ENCODE measurements around the gene PPP1R18. TPM values are rescaled to one million over a fixed set of nuclear protein-coding genes. Genes with fewer than 3 reads are reported as not detected.
"Not testable (repeated sequence)": the region's sequence is repeated elsewhere in the genome, so short reads cannot be mapped to it uniquely, and the experiment has no call there.

PPP1R18 gene
- total RNA-seq, 1 experiment from 2014 or later, result 48.2 TPM

DNA sequence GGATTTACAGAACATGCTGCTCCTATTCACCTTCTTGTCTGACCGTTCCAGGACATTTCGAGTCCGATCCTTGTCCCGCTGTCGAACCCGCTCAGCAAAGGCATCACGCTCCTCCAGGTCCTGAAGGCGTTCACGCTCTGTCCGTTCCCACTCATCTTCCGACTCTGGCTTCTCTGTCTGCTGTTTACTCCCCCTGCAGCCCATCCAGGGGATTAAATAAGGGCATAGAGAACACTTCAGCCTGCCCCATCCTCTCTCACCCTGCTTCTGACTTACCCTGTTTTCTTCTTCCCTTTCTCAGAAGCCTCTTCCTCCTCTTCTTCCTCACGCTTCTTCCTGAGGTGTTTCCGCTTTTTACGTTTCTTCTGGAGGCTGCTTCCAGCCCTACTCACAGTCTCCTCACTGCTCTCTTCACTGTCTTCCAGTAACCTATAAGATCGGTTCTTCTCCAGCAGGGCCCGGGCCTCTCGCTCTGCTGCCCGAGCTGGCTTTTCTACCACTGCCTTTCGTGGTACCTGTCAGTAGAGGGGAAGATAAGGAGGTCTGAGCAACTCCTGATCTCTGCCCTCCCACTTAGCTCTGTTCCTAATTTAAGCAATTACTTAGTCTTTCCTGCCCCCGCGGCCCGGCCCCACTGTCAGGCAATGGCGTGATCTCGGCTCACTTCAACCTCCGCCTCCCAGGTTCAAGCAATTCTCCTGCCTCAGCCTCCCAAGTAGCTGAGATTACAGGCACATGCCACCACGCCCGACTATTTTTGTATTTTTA is 15.5 kb downstream of the PPP1R18 start:
- no peaks in the 10 kb centered on the region for H3K27me3 ChIP-seq (ENCODE audit: control insufficient read depth, insufficient read depth, low read length)
- peaks cover 13% of the 10 kb centered on the region for H3K36me3 ChIP-seq (replicated peaks; ENCODE audit: control insufficient read depth, insufficient read depth, low read length)
- peak; percentile 66 for DNase-seq
- no peak overlapping the region for H3K4me3 ChIP-seq (ENCODE audit: insufficient read depth, low read depth, low read length)

GRCh38 chr6:30666300-30666699 is 20.1 kb downstream of the PPP1R18 start:
- H3K27me3 ChIP-seq (ENCODE audit: control insufficient read depth, insufficient read depth, low read length); DNase-seq; H3K4me3 ChIP-seq (ENCODE audit: insufficient read depth, low read depth, low read length): not testable (repeated sequence)
- H3K36me3 ChIP-seq (replicated peaks; ENCODE audit: control insufficient read depth, insufficient read depth, low read length), result peaks cover 41% of the 10 kb centered on the region

GRCh38 chr6:30664994-30665767 is 21.3 kb downstream of the PPP1R18 start:
- DNase-seq, result no peak
- Histone ChIP-seq H3K27me3 (ENCODE audit: control insufficient read depth, insufficient read depth, low read length) (no peaks in the 10 kb centered on the region), H3K4me3 (ENCODE audit: insufficient read depth, low read depth, low read length) (no peak overlapping the region), H3K36me3 (replicated peaks; ENCODE audit: control insufficient read depth, insufficient read depth, low read length) (peaks cover 38% of the 10 kb centered on the region)

GRCh38 chr6:30657922-30658321 is 28.5 kb downstream of the PPP1R18 start:
- not testable (repeated sequence) for H3K4me3 ChIP-seq (ENCODE audit: insufficient read depth, low read depth, low read length); H3K27me3 ChIP-seq (ENCODE audit: control insufficient read depth, insufficient read depth, low read length); DNase-seq
- H3K36me3 ChIP-seq (replicated peaks; ENCODE audit: control insufficient read depth, insufficient read depth, low read length), result peaks cover 52% of the 10 kb centered on the region

GRCh38 chr6:30657454-30657853 is 29.0 kb downstream of the PPP1R18 start:
- DNase-seq, result no peak
- Histone ChIP-seq H3K4me3 (ENCODE audit: insufficient read depth, low read depth, low read length) (no peak overlapping the region), H3K36me3 (replicated peaks; ENCODE audit: control insufficient read depth, insufficient read depth, low read length) (peaks cover 55% of the 10 kb centered on the region), H3K27me3 (ENCODE audit: control insufficient read depth, insufficient read depth, low read length) (no peaks in the 10 kb centered on the region)

GRCh38 chr6:30656513-30656912 is 29.9 kb downstream of the PPP1R18 start:
- no peak for DNase-seq

DNA sequence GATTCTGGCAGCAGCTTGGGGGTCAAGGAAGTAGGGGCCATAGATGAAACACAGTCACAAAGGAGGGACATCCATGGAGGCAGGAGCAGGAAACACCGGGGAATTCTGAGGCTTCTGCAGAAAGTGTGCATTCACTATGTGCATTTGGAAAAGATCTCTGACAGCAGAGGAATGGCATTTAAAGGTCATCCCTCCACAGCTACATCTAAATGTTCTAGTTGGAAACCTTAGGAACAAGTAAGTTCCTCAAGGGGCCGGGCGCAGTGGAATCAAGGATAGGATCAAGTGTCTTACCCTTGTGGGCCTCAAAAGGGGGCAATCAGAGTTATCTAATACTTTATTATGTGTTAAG is 30.7 kb downstream of the PPP1R18 start:
- H3K4me3 ChIP-seq (ENCODE audit: insufficient read depth, low read depth, low read length), result no peak overlapping the region
- no peaks in the 10 kb centered on the region for H3K27me3 ChIP-seq (ENCODE audit: control insufficient read depth, insufficient read depth, low read length)
- H3K36me3 ChIP-seq (replicated peaks; ENCODE audit: control insufficient read depth, insufficient read depth, low read length), result peaks cover 49% of the 10 kb centered on the region
- no peak for DNase-seq

More at GRCh38 chr6:30656513-30656912, 29.9 kb downstream of the PPP1R18 start:
- Histone ChIP-seq H3K36me3 (replicated peaks; ENCODE audit: control insufficient read depth, insufficient read depth, low read length) (peaks cover 48% of the 10 kb centered on the region), H3K27me3 (ENCODE audit: control insufficient read depth, insufficient read depth, low read length) (no peaks in the 10 kb centered on the region), H3K4me3 (ENCODE audit: insufficient read depth, low read depth, low read length) (no peak overlapping the region)

DNA sequence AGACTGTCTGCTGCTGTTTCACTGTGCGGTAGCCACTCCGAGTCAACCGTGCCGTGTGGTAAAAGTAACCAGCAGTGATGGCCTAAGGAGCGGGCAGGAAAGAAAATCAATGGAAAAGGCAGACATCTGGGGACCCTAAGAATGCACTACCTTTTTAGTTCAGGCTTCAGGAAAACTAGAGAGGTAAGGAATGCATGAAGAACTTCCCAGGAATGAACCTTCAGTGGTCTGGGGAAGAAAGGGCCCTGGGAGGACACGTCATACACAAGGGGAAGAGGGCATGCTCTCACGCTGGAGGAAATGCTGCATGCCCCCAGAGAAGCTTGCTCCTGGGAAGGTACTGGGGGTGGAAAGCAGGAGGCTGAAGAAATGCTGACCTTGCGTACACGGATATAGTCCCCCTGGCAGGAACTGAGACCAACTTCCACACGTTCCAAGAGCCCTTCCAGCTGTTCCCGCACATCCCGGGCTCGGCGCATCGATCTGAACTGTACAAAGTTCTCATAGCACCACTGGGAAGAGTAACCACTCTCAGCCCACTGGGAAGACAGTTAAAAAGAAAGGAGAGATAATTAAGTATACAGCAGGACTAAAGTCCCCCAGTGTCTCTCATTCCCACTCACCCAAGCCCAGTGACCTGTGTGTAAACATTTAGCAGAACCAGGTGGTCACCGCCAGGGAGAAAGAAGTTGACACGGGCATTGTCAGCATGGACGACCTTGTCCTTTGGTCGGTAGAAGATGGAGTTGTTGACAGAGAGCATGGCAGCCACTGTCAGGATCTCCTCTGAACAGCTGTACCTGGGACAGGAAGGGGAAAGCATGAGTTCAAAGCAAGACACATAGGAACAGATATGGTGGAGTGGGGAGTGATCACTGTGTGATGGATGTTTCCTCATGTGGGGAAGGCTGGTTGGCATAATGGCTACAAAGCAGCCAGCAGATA is 31.4 kb downstream of the PPP1R18 start:
- no peak overlapping the region for H3K4me3 ChIP-seq (ENCODE audit: insufficient read depth, low read depth, low read length)
- no peak for DNase-seq
- H3K36me3 ChIP-seq (replicated peaks; ENCODE audit: control insufficient read depth, insufficient read depth, low read length), result peaks cover 46% of the 10 kb centered on the region
- H3K27me3 ChIP-seq (ENCODE audit: control insufficient read depth, insufficient read depth, low read length), result no peaks in the 10 kb centered on the region

GRCh38 chr6:30651143-30651542 is 35.3 kb downstream of the PPP1R18 start:
- Histone ChIP-seq H3K36me3 (replicated peaks; ENCODE audit: control insufficient read depth, insufficient read depth, low read length) (peaks cover 31% of the 10 kb centered on the region), H3K4me3 (ENCODE audit: insufficient read depth, low read depth, low read length) (no peak overlapping the region), H3K27me3 (ENCODE audit: control insufficient read depth, insufficient read depth, low read length) (no peaks in the 10 kb centered on the region)
- no peak for DNase-seq

GRCh38 chr6:30647242-30648116 is 39.0 kb downstream of the PPP1R18 start:
- Histone ChIP-seq H3K4me3 (ENCODE audit: insufficient read depth, low read depth, low read length) (peak overlapping the region; percentile 99), H3K27me3 (ENCODE audit: control insufficient read depth, insufficient read depth, low read length) (no peaks in the 10 kb centered on the region), H3K36me3 (replicated peaks; ENCODE audit: control insufficient read depth, insufficient read depth, low read length) (peaks cover 7% of the 10 kb centered on the region)
- DNase-seq, result peak; percentile 98

GRCh38 chr6:30646450-30647241 is 39.8 kb downstream of the PPP1R18 start, which contains the start of gene C6orf136:
Gene C6orf136, plus strand, starts transcription at chr6:30647133. Its CDS starts 99 bp downstream, at chr6:30647232.
- peak; percentile 99 for DNase-seq
- H3K4me3 ChIP-seq (ENCODE audit: insufficient read depth, low read depth, low read length), result peak within 1 kb of the TSS; percentile 99
- peaks cover 4% of the 10 kb centered on the region for H3K36me3 ChIP-seq (replicated peaks; ENCODE audit: control insufficient read depth, insufficient read depth, low read length)
- no peaks in the 10 kb centered on the region for H3K27me3 ChIP-seq (ENCODE audit: control insufficient read depth, insufficient read depth, low read length)

DNA sequence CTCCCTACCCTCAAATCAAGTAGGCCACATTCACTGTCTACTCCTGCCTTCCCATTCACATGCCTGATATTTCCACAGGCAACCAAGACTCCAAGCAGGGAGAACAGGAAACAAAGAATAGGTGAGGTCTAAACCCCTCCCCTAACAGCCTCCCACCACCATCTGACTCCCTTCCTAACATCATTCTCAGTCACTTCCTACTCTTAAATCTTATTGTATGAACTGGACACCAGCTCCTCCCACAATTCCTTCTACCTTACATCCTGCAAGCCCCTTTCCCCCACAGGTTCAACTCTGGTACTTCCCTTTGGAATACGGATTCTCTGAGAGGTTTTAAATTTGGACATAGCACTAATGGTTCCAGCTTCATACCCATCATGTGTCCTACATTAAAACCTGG is 40.5 kb downstream of the PPP1R18 start:
- H3K36me3 ChIP-seq (replicated peaks; ENCODE audit: control insufficient read depth, insufficient read depth, low read length), result peaks cover 7% of the 10 kb centered on the region
- H3K4me3 ChIP-seq (ENCODE audit: insufficient read depth, low read depth, low read length), result no peak overlapping the region
- no peak for DNase-seq
- no peaks in the 10 kb centered on the region for H3K27me3 ChIP-seq (ENCODE audit: control insufficient read depth, insufficient read depth, low read length)

DNA sequence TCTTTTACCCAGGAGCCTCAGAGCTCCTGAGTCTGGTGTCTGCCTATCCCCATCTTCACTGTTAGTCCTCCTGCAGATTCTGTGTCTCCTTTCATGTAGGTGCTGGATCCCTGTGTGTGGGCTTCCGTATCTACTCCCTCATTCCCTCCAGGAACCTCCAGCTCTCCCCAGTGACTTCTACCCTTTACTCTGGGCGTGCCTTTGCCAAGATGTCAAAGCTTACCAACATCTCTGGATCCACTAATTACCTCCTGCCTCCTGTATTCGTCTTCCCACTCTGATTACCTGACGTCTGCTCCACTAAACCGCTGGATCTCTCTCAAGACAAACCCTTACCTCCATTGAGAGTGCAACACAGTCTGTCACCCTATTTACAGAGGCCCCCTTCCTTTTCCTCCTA is 41.7 kb downstream of the PPP1R18 start:
- DNase-seq, result no peak
- H3K4me3 ChIP-seq (ENCODE audit: insufficient read depth, low read depth, low read length), result no peak overlapping the region
- H3K36me3 ChIP-seq (replicated peaks; ENCODE audit: control insufficient read depth, insufficient read depth, low read length), result peaks cover 7% of the 10 kb centered on the region
- H3K27me3 ChIP-seq (ENCODE audit: control insufficient read depth, insufficient read depth, low read length), result no peaks in the 10 kb centered on the region

Data from H7 (cell line).